Measurements from ENCODE around the gene TPRA1.

Gene TPRA1

GRCh38 chr3:127572186-127572585 lies 18.3 kb downstream of the TPRA1 start:
- peak in 1 of 10 donors; percentile 24 for DNase-seq
- intact Hi-C loops (cut with DNase I) = no loop called here

- peak in 1 of 10 donors; percentile 55 for DNase-seq
- intact Hi-C loops (cut with DNase I) = no loop called here
Observed at GRCh38 chr3:127570520-127570919, 20.0 kb downstream of the TPRA1 start.

GRCh38 chr3:127569160-127569559 lies 21.4 kb downstream of the TPRA1 start:
- intact Hi-C loops (cut with DNase I) = no loop called here
- DNase-seq = no peak

GRCh38 chr3:127568586-127568985 lies 21.9 kb downstream of the TPRA1 start:
- intact Hi-C loops (cut with DNase I) = no loop called here
- peak in 2 of 10 donors; percentile 26 to 80 for DNase-seq

- DNase-seq = peak in 1 of 10 donors; percentile 74
- intact Hi-C loops (cut with DNase I) = no loop called here
Observed at GRCh38 chr3:127566833-127567232, 23.7 kb downstream of the TPRA1 start.

GRCh38 chr3:127565711-127566110 lies 24.8 kb downstream of the TPRA1 start:
- intact Hi-C loops (cut with DNase I) = no loop called here
- peak in 1 of 10 donors; percentile 50 for DNase-seq

- no peak for DNase-seq
- intact Hi-C loops (cut with DNase I) = no loop called here
Observed at GRCh38 chr3:127560051-127560787, 30.3 kb downstream of the TPRA1 start.

- intact Hi-C loops (cut with DNase I) = no loop called here
- peak in 1 of 10 donors; percentile 70 for DNase-seq
Observed at GRCh38 chr3:127556565-127556964, 34.0 kb downstream of the TPRA1 start.

- intact Hi-C loops (cut with DNase I) = no loop called here
- DNase-seq = peak in 1 of 10 donors; percentile 55
Observed at GRCh38 chr3:127555108-127555507, 35.4 kb downstream of the TPRA1 start.

GRCh38 chr3:127552038-127552437 lies 38.5 kb downstream of the TPRA1 start:
- no peak for DNase-seq
- intact Hi-C loops (cut with DNase I) = no loop called here

- intact Hi-C loops (cut with DNase I) = no loop called here
- DNase-seq = peak in 1 of 10 donors; percentile 76
Observed at GRCh38 chr3:127551178-127551577, 39.4 kb downstream of the TPRA1 start.

GRCh38 chr3:127550468-127551157 lies 39.9 kb downstream of the TPRA1 start:
- peak in 2 of 10 donors; percentile 58 to 59 for DNase-seq

GRCh38 chr3:127549826-127550467 lies 40.6 kb downstream of the TPRA1 start:
- intact Hi-C loops (cut with DNase I) = loop anchor here (5.0 kb wide), 2 partner anchors 798 to 1028 kb away; partner anchors contain the start of gene CHST13
- DNase-seq = peak in 3 of 10 donors; percentile 43 to 86 (median 49)

More at GRCh38 chr3:127550468-127551157, 39.9 kb downstream of the TPRA1 start:
- intact Hi-C loops (cut with DNase I) = no loop called here

GRCh38 chr3:127547761-127548605 lies 42.5 kb downstream of the TPRA1 start:
- DNase-seq = peak; percentile 54 to 95 (median 78)
- intact Hi-C loops (cut with DNase I) = loop anchor here (5.0 kb wide), 2 partner anchors 796 to 1026 kb away; partner anchors contain the start of gene CHST13

GRCh38 chr3:127546970-127547733 lies 43.4 kb downstream of the TPRA1 start:
- intact Hi-C loops (cut with DNase I) = loop anchor here (5.0 kb wide), 2 partner anchors 795 to 1025 kb away; partner anchors contain the start of gene CHST13
- peak in 1 of 10 donors; percentile 66 for DNase-seq

GRCh38 chr3:127546554-127546953 lies 44.0 kb downstream of the TPRA1 start:
- no peak for DNase-seq
- intact Hi-C loops (cut with DNase I) = loop anchor here (5.0 kb wide), 2 partner anchors 794 to 1024 kb away; partner anchors contain the start of gene CHST13

- no peak for DNase-seq
- intact Hi-C loops (cut with DNase I) = loop anchor here (5.0 kb wide), 2 partner anchors 794 to 1024 kb away; partner anchors contain the start of gene CHST13
Observed at GRCh38 chr3:127545711-127546457, 44.6 kb downstream of the TPRA1 start.

- intact Hi-C loops (cut with DNase I) = loop anchor here (5.0 kb wide), 2 partner anchors 793 to 1023 kb away; partner anchors contain the start of gene CHST13
Observed at GRCh38 chr3:127545216-127545615, 45.3 kb downstream of the TPRA1 start.

More at GRCh38 chr3:127545216-127545615, 45.3 kb downstream of the TPRA1 start:
- peak in 1 of 10 donors; percentile 77 for DNase-seq
